Brain microvascular endothelial cell (primary cell): ENCODE results near the gene SF3B3.

ENCODE experiments used
- DNase-seq: peaks from one replicate; pipeline ENCODE4 v3.0.0-alpha.2; 2020
- H3K27ac ChIP-seq: fragments of 250-450 bp; sonication (Bioruptor Pico); 2 replicates; pipeline ENCODE4 v1.5.1; 2020; ENCODE audit warnings: mild to moderate bottlenecking, moderate library complexity
- H3K27me3 ChIP-seq: fragments of 250-450 bp; sonication (Bioruptor Pico); replicated peaks from 2 replicates; pipeline ENCODE4 v1.5.1; 2020; ENCODE audit warnings: mild to moderate bottlenecking
- H3K36me3 ChIP-seq: fragments of 250-450 bp; sonication (Bioruptor Pico); replicated peaks from 2 replicates; pipeline ENCODE4 v1.5.1; 2020; ENCODE audit warnings: mild to moderate bottlenecking
- H3K4me3 ChIP-seq: 2 replicates; pipeline ENCODE4 v1.5.1; 2011; ENCODE audit warnings: low read depth, mild to moderate bottlenecking, control low read depth, low read length, moderate library complexity
- CTCF ChIP-seq: IDR thresholded peaks from 2 replicates; pipeline ENCODE4 v1.5.1; 2011; ENCODE audit warnings: low read depth, mild to moderate bottlenecking, moderate library complexity, low read length, control low read depth, inconsistent platforms; ENCODE audit errors: missing control alignments
- in situ Hi-C: cut with HindIII; loops from 2 replicates; pipeline ENCODE4 v1.10.0; 2017; ENCODE audit warnings: low sequenced_read_pairs, low pct_ligation_motif_present

The SF3B3 gene

DNA sequence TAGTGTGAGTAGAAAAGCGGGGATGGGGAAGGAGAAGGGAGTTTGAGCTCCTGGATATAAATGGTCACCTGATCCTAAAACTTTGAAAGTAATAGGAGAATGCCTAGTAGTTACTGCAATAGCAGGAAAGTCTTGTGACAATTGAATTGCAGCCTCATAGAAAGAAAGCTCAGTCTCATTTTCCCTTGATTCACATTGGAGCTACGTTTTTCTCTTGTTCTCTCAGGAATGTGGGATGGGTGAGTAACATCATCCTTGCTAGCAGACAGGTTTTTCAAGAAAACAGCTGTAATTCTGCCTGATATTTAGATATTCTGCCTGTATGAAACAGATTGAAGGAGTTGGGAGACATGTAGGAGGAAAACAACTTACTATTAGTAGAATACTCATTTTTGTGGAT, 25.3 kb downstream of the SF3B3 start:
- DNase-seq: no peak
- H3K27me3 ChIP-seq: no peaks in the 10 kb centered on the region
- H3K27ac ChIP-seq: no peak overlapping the region
- TF ChIP-seq CTCF: no peak
- H3K36me3 ChIP-seq: peaks cover 73% of the 10 kb centered on the region
- no peak overlapping the region for H3K4me3 ChIP-seq
- in situ Hi-C loops: no loop called here

DNA sequence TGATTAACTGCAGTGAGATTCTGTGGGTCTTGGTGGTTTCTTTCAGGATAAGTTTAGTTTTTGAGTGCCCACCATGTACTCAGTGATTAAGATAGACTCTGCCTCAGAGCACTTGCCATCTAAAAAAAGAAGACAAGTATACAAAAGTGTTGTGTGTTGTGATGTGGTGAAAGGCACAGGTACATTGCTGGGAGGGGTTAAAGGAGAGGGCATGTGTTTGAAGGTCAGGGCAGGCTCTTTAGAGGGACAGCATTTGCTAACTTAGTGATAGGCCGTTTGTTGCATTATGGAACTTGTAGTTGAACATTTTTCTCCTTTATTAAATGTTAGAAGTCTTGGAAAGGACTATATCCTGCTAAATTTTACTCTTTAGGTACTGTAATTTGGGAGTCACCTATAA, 26.5 kb downstream of the SF3B3 start:
- in situ Hi-C loops: no loop called here
- Histone ChIP-seq H3K27me3 (no peaks in the 10 kb centered on the region), H3K36me3 (peaks cover 73% of the 10 kb centered on the region), H3K4me3 (no peak overlapping the region), H3K27ac (no peak overlapping the region)
- no peak for DNase-seq
- no peak for TF ChIP-seq CTCF

DNA sequence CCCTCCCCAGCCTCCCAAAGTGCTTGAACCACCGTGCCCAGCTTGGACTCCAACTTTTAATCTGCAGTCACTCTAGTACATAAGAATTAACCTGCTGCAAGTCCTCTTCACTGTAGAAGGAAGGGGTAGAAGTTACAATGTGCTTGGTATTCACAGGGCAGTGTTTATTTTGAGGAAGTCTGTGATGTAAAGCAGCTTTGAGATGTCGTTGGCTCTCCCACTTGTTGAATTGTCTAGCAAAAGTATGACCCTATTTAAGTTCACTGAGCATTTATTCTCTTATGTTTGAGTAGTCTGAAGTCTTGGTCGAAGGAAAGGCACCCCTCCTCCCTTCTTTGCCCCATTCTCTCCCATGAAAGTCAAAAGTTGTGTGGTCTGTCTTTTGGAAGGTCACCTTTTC, 28.2 kb downstream of the SF3B3 start:
- in situ Hi-C loops: no loop called here
- Histone ChIP-seq H3K36me3 (peaks cover 76% of the 10 kb centered on the region), H3K4me3 (no peak overlapping the region), H3K27me3 (no peaks in the 10 kb centered on the region), H3K27ac (no peak overlapping the region)
- no peak for DNase-seq
- no peak for TF ChIP-seq CTCF

DNA sequence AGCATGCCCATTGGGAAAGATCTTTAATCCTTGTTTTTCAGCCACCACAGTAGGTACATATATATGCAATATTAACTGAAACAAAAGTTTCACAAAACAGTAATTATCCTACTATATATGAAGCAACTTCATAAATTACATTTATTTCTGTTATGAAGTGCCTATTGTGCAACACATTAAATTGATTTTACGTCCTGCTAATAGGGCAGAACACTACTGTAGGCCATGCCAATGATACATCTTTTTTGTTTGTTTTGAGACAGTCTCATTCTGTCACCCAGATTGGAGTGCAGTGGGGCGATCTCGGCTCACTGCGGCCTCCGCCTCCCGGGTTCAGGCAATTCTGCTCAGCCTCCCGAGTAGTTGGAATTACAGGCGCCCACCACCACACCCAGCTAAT, 29.1 kb downstream of the SF3B3 start:
- peaks cover 81% of the 10 kb centered on the region for H3K36me3 ChIP-seq
- no peak for DNase-seq
- TF ChIP-seq CTCF: no peak
- in situ Hi-C loops: no loop called here
- no peaks in the 10 kb centered on the region for H3K27me3 ChIP-seq
- no peak overlapping the region for H3K27ac ChIP-seq
- H3K4me3 ChIP-seq: no peak overlapping the region

- Histone ChIP-seq H3K27ac (peak overlapping the region; percentile 62), H3K27me3 (no peaks in the 10 kb centered on the region), H3K4me3 (no peak overlapping the region), H3K36me3 (peaks cover 80% of the 10 kb centered on the region)
- in situ Hi-C loops: no loop called here
- peak; percentile 58 for DNase-seq
- no peak for TF ChIP-seq CTCF
Observed at GRCh38 chr16:70553645-70554044, 30.0 kb downstream of the SF3B3 start.

GRCh38 chr16:70556063-70556462, 32.4 kb downstream of the SF3B3 start:
- TF ChIP-seq CTCF: no peak
- in situ Hi-C loops: no loop called here
- Histone ChIP-seq H3K27me3 (no peaks in the 10 kb centered on the region), H3K4me3 (no peak overlapping the region), H3K27ac (peak overlapping the region; percentile 25), H3K36me3 (peaks cover 77% of the 10 kb centered on the region)
- peak; percentile 72 for DNase-seq
